Right lobe of liver (tissue), 6 donors: ENCODE data around the gene MMP13. TPM values are rescaled to one million over a fixed set of nuclear protein-coding genes. Genes with fewer than 3 reads are reported as not detected.

Experiments used
- ATAC-seq, 4 donors: fragments of 200-7000 bp; cut with Tn5 transposase; one replicate each; pipeline ENCODE4 v1.9.1; 2020; ENCODE audit warnings: mild to moderate bottlenecking in 4 of 4, moderate library complexity in 4 of 4
- DNase-seq, 3 donors: peaks; one replicate each; pipeline ENCODE4 v3.0.0-alpha.2; 2020
- H3K27ac ChIP-seq, 3 donors: fragments of 200-600 bp; one replicate each; pipeline ENCODE4 v1.8.0; 2022
- H3K27me3 ChIP-seq, 2 donors: fragments of 200-600 bp; one replicate each; pipeline ENCODE4 v1.8.0; 2022
- H3K36me3 ChIP-seq, 4 donors: fragments of 200-600 bp; sonication (generic) in 1 of 4; one replicate each; pipeline versions ENCODE4 v1.5.1 to v1.8.0; 2017 to 2022; ENCODE audit warnings: control low read depth in 1 of 4
- H3K4me1 ChIP-seq, 4 donors: fragments of 200-600 bp; sonication (generic) in 1 of 4; one replicate each; pipeline versions ENCODE4 v1.5.1 to v1.8.0; 2017 to 2022; ENCODE audit warnings: control low read depth in 1 of 4
- H3K4me3 ChIP-seq, 3 donors: fragments of 200-600 bp; one replicate each; pipeline ENCODE4 v1.8.0; 2022
- H3K9me3 ChIP-seq, 4 donors: fragments of 200-600 bp; sonication (generic) in 1 of 4; one replicate each; pipeline versions ENCODE4 v1.5.1 to v1.8.0; 2017 to 2022; ENCODE audit warnings: control low read depth in 1 of 4
- CTCF ChIP-seq, 4 donors: fragments of 200-600 bp in 3 of 4; fragments of 450-650 bp in 1 of 4; IDR thresholded peaks; one replicate each; pipeline versions ENCODE4 v1.5.1 to v1.8.0; 2016 to 2022; ENCODE audit warnings: antibody characterized with exemption in 4 of 4, mild to moderate bottlenecking in 2 of 4
- POLR2A ChIP-seq: fragments of 450-650 bp; IDR thresholded peaks from one replicate; pipeline ENCODE4 v1.6.1; 2017; ENCODE audit warnings: antibody characterized with exemption, mild to moderate bottlenecking
- WGBS: methylation state at CpG from one replicate; pipeline ENCODE4 v1.1.6; 2018; ENCODE audit warnings: low coverage, low lambda C conversion rate; ENCODE audit not compliant: insufficient coverage; ENCODE audit errors: missing lambda C conversion rate; 5-methylcytosine and 5-hydroxymethylcytosine counted together
- intact Hi-C, 2 donors: fragments of 100-400 bp; cut with DNase I; formaldehyde crosslinking; loops; one replicate each; pipeline versions ENCODE4 v1.11.2 to v1.14.1; 2022
- total RNA-seq, 6 experiments: library from RNA; depleted of rRNA in 2 of 6; stranded (reverse); fragments of >200 nt in 2 of 6; fragmentation: NEBNext Ultra II Directional in 3 of 6; extraction: Animal tissue kit (Norgen Biotek cat#: 25700) in 3 of 6; gene quantifications; one replicate each; pipeline versions ENCODE4 v1.1.0 to v1.2.4, GENCODE V29; 2016 to 2023
- donor health status: DM: no; HTN: yes; CAD: no.
- donor health status: DM: no; HTN: no; CAD: no.
- donor health status: DM: no; HTN: no; CAD: no.
- donor health status: DM: no; HTN: yes; CAD: no.
- donor health status: DM: no; HTN: yes; CAD: no.

Gene MMP13
- total RNA-seq, 6 experiments from 2014 or later = not detected

- H3K27ac ChIP-seq = no peak overlapping the region
- H3K9me3 ChIP-seq = no peaks in the 10 kb centered on the region
- TF ChIP-seq POLR2A (no peak), CTCF (IDR thresholded peaks at IDR 0.05) (no peak)
- H3K4me1 ChIP-seq = no peaks in the 10 kb centered on the region
- no peaks in the 10 kb centered on the region for H3K27me3 ChIP-seq
- DNase-seq (no peak), ATAC-seq (no peak)
- no peaks in the 10 kb centered on the region for H3K36me3 ChIP-seq
- no peak overlapping the region for H3K4me3 ChIP-seq
- WGBS = 95% methylated on average over 1 of the region's 1 CpG
- intact Hi-C loops = no loop called here
Observed at GRCh38 chr11:102967497-102967896, 12.0 kb upstream of the MMP13 start.

GRCh38 chr11:102966011-102966410 is 10.5 kb upstream of the MMP13 start:
- H3K9me3 ChIP-seq = no peaks in the 10 kb centered on the region
- no peaks in the 10 kb centered on the region for H3K4me1 ChIP-seq
- DNase-seq (no peak), ATAC-seq (no peak)
- no peaks in the 10 kb centered on the region for H3K27me3 ChIP-seq
- TF ChIP-seq POLR2A (no peak), CTCF (IDR thresholded peaks at IDR 0.05) (no peak)
- H3K4me3 ChIP-seq = no peak overlapping the region
- no peak overlapping the region for H3K27ac ChIP-seq
- intact Hi-C loops = no loop called here
- H3K36me3 ChIP-seq = no peaks in the 10 kb centered on the region

- no peaks in the 10 kb centered on the region for H3K9me3 ChIP-seq
- H3K27me3 ChIP-seq = no peaks in the 10 kb centered on the region
- no peak for ATAC-seq
- TF ChIP-seq POLR2A = no peak
- TF ChIP-seq CTCF (IDR thresholded peaks at IDR 0.05) = no peak
- 48% methylated on average over 6 of the region's 14 CpGs for WGBS
- no peak overlapping the region for H3K27ac ChIP-seq
- DNase-seq = no peak
- intact Hi-C loops = no loop called here
- no peak overlapping the region for H3K4me3 ChIP-seq
- H3K4me1 ChIP-seq = no peaks in the 10 kb centered on the region
- H3K36me3 ChIP-seq = no peaks in the 10 kb centered on the region
Observed at GRCh38 chr11:102964867-102965266, 9.3 kb upstream of the MMP13 start.

GRCh38 chr11:102957953-102958352 is 2.4 kb upstream of the MMP13 start:
- no peak overlapping the region for H3K27ac ChIP-seq
- ATAC-seq = no peak
- no peak overlapping the region for H3K4me3 ChIP-seq
- no peaks in the 10 kb centered on the region for H3K27me3 ChIP-seq
- no peaks in the 10 kb centered on the region for H3K9me3 ChIP-seq
- TF ChIP-seq CTCF (IDR thresholded peaks at IDR 0.05) = no peak
- TF ChIP-seq POLR2A = no peak
- no peaks in the 10 kb centered on the region for H3K36me3 ChIP-seq
- 44% methylated on average over 2 of the region's 2 CpGs for WGBS
- intact Hi-C loops = no loop called here
- no peak for DNase-seq
- H3K4me1 ChIP-seq = no peaks in the 10 kb centered on the region

- H3K9me3 ChIP-seq = no peaks in the 10 kb centered on the region
- no peak overlapping the region for H3K27ac ChIP-seq
- H3K36me3 ChIP-seq = no peaks in the 10 kb centered on the region
- H3K27me3 ChIP-seq = no peaks in the 10 kb centered on the region
- TF ChIP-seq POLR2A = no peak
- no peak for TF ChIP-seq CTCF (IDR thresholded peaks at IDR 0.05)
- 58% methylated on average over 2 of the region's 2 CpGs for WGBS
- no peaks in the 10 kb centered on the region for H3K4me1 ChIP-seq
- intact Hi-C loops = no loop called here
- no peak overlapping the region for H3K4me3 ChIP-seq
- ATAC-seq = no peak
- DNase-seq = no peak
Observed at GRCh38 chr11:102950622-102951081, 4.9 kb downstream of the MMP13 start.
